Mesendoderm (in vitro differentiated cells): ENCODE data around the gene FZD2.
A peak's percentile ranks its signal among the peaks of the same experiment; 100 is the strongest.

Experiments used
- DNase-seq: peaks from one replicate; pipeline ENCODE4 v3.0.0; 2013
- H2AK5ac ChIP-seq: 2 replicates; pipeline ENCODE4 v1.6.1; 2013; ENCODE audit warnings: low read length, inconsistent platforms
- H2BK120ac ChIP-seq: 2 replicates; pipeline ENCODE4 v1.6.1; 2013; ENCODE audit warnings: low read depth, mild to moderate bottlenecking, low read length, moderate library complexity, mixed read lengths
- H2BK15ac ChIP-seq: replicated peaks from 2 replicates; pipeline ENCODE4 v1.6.1; 2013; ENCODE audit warnings: low read depth, mild to moderate bottlenecking, moderate library complexity
- H2BK5ac ChIP-seq: 2 replicates; pipeline ENCODE4 v1.6.1; 2013; ENCODE audit warnings: low read length, inconsistent platforms
- H3K18ac ChIP-seq: 2 replicates; pipeline ENCODE4 v1.6.1; 2013; ENCODE audit warnings: mild to moderate bottlenecking, low read length, mixed read lengths
- H3K23ac ChIP-seq: one replicate; pipeline ENCODE4 v1.6.1; 2013; ENCODE audit warnings: low read length
- H3K27ac ChIP-seq: 2 replicates; pipeline ENCODE4 v1.5.1; 2013; ENCODE audit warnings: low read depth, mild to moderate bottlenecking, inconsistent platforms, low read length, moderate library complexity
- H3K27me3 ChIP-seq: 2 replicates; pipeline ENCODE4 v1.6.1; 2013; ENCODE audit warnings: low read length, control low read depth, mild to moderate bottlenecking, inconsistent platforms; ENCODE audit not compliant: insufficient read depth, poor library complexity
- H3K36me3 ChIP-seq: 2 replicates; pipeline ENCODE4 v1.6.1; 2013; ENCODE audit warnings: low read length, inconsistent platforms; ENCODE audit not compliant: control insufficient read depth, insufficient read depth
- H3K4ac ChIP-seq: one replicate; pipeline ENCODE4 v1.6.1; 2013; ENCODE audit warnings: low read depth, mild to moderate bottlenecking, low read length, moderate library complexity
- H3K4me1 ChIP-seq: 2 replicates; pipeline ENCODE4 v1.6.1; 2013; ENCODE audit warnings: low read depth, low read length, inconsistent platforms; ENCODE audit not compliant: control insufficient read depth
- H3K4me2 ChIP-seq: 2 replicates; pipeline ENCODE4 v1.6.1; 2013; ENCODE audit warnings: low read length
- H3K4me3 ChIP-seq: 2 replicates; pipeline ENCODE4 v1.5.1; 2013; ENCODE audit warnings: mild to moderate bottlenecking, low read length
- H3K56ac ChIP-seq: one replicate; pipeline ENCODE4 v1.6.1; 2013; ENCODE audit warnings: low read length
- H3K79me1 ChIP-seq: 2 replicates; pipeline ENCODE4 v1.6.1; 2013; ENCODE audit warnings: low read length, inconsistent platforms
- H3K79me2 ChIP-seq: 2 replicates; pipeline ENCODE4 v1.6.1; 2013; ENCODE audit warnings: mild to moderate bottlenecking, low read length; ENCODE audit not compliant: control insufficient read depth, insufficient read depth
- H3K9ac ChIP-seq: 2 replicates; pipeline ENCODE4 v1.6.1; 2013; ENCODE audit warnings: low read length, inconsistent platforms
- H4K5ac ChIP-seq: one replicate; pipeline ENCODE4 v1.6.1; 2013; ENCODE audit warnings: low read length
- H4K8ac ChIP-seq: one replicate; pipeline ENCODE4 v1.6.1; 2013; ENCODE audit warnings: low read depth, mild to moderate bottlenecking, control low read depth, low read length, moderate library complexity
- whole genome bisulfite sequencing: extraction: QIAGEN DNeasy Blood & Tissue Kit; methylation state at CpG from one replicate; pipeline ENCODE4 v1.1.7; 2013; ENCODE audit warnings: low lambda C conversion rate, missing lambda C conversion rate; ENCODE audit not compliant: insufficient coverage; ENCODE audit errors: extremely low coverage; 5-methylcytosine and 5-hydroxymethylcytosine counted together

Gene FZD2

GRCh38 chr17:44527102-44527501, 30.2 kb upstream of the FZD2 start:
- no peak overlapping the region for H3K4me2 ChIP-seq

DNA sequence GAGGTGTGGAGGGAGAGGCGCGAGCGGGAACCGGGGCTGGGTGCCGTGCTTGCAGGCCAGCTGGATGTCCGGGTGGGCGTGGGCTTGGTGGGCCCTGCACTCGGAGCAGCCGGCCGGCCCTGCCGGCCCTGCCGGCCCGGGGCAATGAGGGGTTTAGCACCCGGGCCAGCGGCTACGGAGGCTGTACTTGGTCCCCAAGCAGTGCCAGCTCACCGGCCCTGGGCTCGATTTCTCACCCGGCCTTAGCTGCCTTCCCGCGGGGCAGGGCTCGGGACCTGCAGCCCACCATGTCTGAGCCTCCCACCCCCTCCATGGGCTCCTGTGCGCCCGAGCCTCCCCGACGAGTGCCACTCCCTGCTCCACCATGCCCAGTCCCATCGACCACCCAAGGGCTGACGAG, 29.3 kb upstream of the FZD2 start:
- H3K79me2 ChIP-seq = no peaks in the 10 kb centered on the region
- H2BK120ac ChIP-seq = no peak overlapping the region
- DNase-seq = no peak
- no peak overlapping the region for H3K4me2 ChIP-seq
- no peak overlapping the region for H2AK5ac ChIP-seq
- no peak overlapping the region for H3K27ac ChIP-seq
- no peak overlapping the region for H4K8ac ChIP-seq
- H3K4me3 ChIP-seq = no peak overlapping the region
- H3K4me1 ChIP-seq = no peaks in the 10 kb centered on the region
- H3K27me3 ChIP-seq = no peaks in the 10 kb centered on the region
- H3K56ac ChIP-seq = no peak overlapping the region
- H3K4ac ChIP-seq = no peak overlapping the region
- no peak overlapping the region for H3K9ac ChIP-seq
- H3K79me1 ChIP-seq = no peaks in the 10 kb centered on the region
- H2BK5ac ChIP-seq = no peak overlapping the region
- no peak overlapping the region for H3K23ac ChIP-seq
- H4K5ac ChIP-seq = no peak overlapping the region
- no peak overlapping the region for H3K18ac ChIP-seq
- no CpG with 5 or more reads among the region's 28 CpGs for WGBS
- no peaks in the 10 kb centered on the region for H3K36me3 ChIP-seq
- H2BK15ac ChIP-seq = no peak overlapping the region

More at GRCh38 chr17:44527102-44527501, 30.2 kb upstream of the FZD2 start:
- H3K56ac ChIP-seq = no peak overlapping the region
- H3K27ac ChIP-seq = no peak overlapping the region
- H3K4me1 ChIP-seq = no peaks in the 10 kb centered on the region
- H3K36me3 ChIP-seq = no peaks in the 10 kb centered on the region
- no peaks in the 10 kb centered on the region for H3K79me1 ChIP-seq
- H2BK5ac ChIP-seq = no peak overlapping the region
- no CpG with 5 or more reads among the region's 1 CpG for WGBS
- H2AK5ac ChIP-seq = no peak overlapping the region
- no peak overlapping the region for H2BK15ac ChIP-seq
- no peak overlapping the region for H3K18ac ChIP-seq
- no peak overlapping the region for H3K9ac ChIP-seq
- no peak overlapping the region for H2BK120ac ChIP-seq
- no peak overlapping the region for H4K8ac ChIP-seq
- no peak overlapping the region for H3K4me3 ChIP-seq
- no peak overlapping the region for H4K5ac ChIP-seq
- H3K4ac ChIP-seq = no peak overlapping the region
- H3K79me2 ChIP-seq = no peaks in the 10 kb centered on the region
- DNase-seq = no peak
- H3K27me3 ChIP-seq = no peaks in the 10 kb centered on the region
- H3K23ac ChIP-seq = no peak overlapping the region

GRCh38 chr17:44529864-44530263, 27.4 kb upstream of the FZD2 start:
- no peak overlapping the region for H2BK5ac ChIP-seq
- H3K4ac ChIP-seq = no peak overlapping the region
- peak; percentile 34 for DNase-seq
- no peak overlapping the region for H4K8ac ChIP-seq
- H3K9ac ChIP-seq = no peak overlapping the region
- no peak overlapping the region for H2BK120ac ChIP-seq
- no peaks in the 10 kb centered on the region for H3K36me3 ChIP-seq
- H3K79me1 ChIP-seq = no peaks in the 10 kb centered on the region
- H3K56ac ChIP-seq = no peak overlapping the region
- no peak overlapping the region for H2AK5ac ChIP-seq
- H3K27ac ChIP-seq = no peak overlapping the region
- H3K4me2 ChIP-seq = no peak overlapping the region
- no peak overlapping the region for H2BK15ac ChIP-seq
- H3K27me3 ChIP-seq = no peaks in the 10 kb centered on the region
- H4K5ac ChIP-seq = no peak overlapping the region
- WGBS = no CpG with 5 or more reads among the region's 3 CpGs
- no peak overlapping the region for H3K4me3 ChIP-seq
- H3K79me2 ChIP-seq = no peaks in the 10 kb centered on the region
- no peaks in the 10 kb centered on the region for H3K4me1 ChIP-seq
- no peak overlapping the region for H3K18ac ChIP-seq
- no peak overlapping the region for H3K23ac ChIP-seq

DNA sequence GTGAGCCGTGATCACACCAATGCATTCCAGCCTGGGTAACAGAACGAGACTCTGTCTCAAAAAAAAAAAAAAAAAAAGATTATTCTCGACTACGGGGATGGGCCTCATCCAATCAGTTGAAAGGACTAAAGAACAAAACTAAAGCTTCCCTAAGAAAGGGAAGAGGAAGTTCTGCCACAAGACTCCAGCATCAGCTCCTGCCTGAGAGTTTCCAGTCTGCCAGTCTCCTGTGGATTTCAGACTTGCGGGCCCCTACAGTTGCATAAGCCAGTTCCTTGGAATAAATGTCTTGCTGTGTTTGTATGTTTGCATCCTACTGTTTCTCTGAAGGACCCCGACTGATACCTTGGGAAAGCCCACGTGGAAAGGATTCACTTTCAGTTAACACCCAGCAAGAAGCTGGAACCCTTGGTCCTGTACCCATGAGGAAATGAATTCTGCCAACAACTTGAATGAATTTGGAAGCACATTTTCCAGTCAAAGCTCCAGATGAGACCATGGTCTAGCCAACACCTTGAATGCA, 26.3 kb upstream of the FZD2 start:
- no peak overlapping the region for H3K27ac ChIP-seq
- no peak overlapping the region for H3K9ac ChIP-seq
- H3K23ac ChIP-seq = no peak overlapping the region
- H2AK5ac ChIP-seq = no peak overlapping the region
- no peak overlapping the region for H3K56ac ChIP-seq
- H3K27me3 ChIP-seq = no peaks in the 10 kb centered on the region
- no peak overlapping the region for H2BK15ac ChIP-seq
- H2BK5ac ChIP-seq = no peak overlapping the region
- H3K79me1 ChIP-seq = no peaks in the 10 kb centered on the region
- no peak overlapping the region for H4K5ac ChIP-seq
- H3K4me1 ChIP-seq = no peaks in the 10 kb centered on the region
- H3K18ac ChIP-seq = no peak overlapping the region
- no peak overlapping the region for H3K4me3 ChIP-seq
- no peak overlapping the region for H4K8ac ChIP-seq
- H3K36me3 ChIP-seq = no peaks in the 10 kb centered on the region
- no peaks in the 10 kb centered on the region for H3K79me2 ChIP-seq
- no CpG with 5 or more reads among the region's 7 CpGs for WGBS
- no peak overlapping the region for H2BK120ac ChIP-seq
- no peak overlapping the region for H3K4me2 ChIP-seq
- no peak for DNase-seq
- no peak overlapping the region for H3K4ac ChIP-seq

- Histone ChIP-seq H3K79me1 (no peaks in the 10 kb centered on the region), H3K4ac (no peak overlapping the region), H3K9ac (peak overlapping the region; percentile 11), H2AK5ac (no peak overlapping the region), H2BK120ac (no peak overlapping the region), H3K4me3 (no peak overlapping the region), H3K36me3 (no peaks in the 10 kb centered on the region), H2BK15ac (no peak overlapping the region), H3K27ac (no peak overlapping the region), H3K79me2 (no peaks in the 10 kb centered on the region), H2BK5ac (no peak overlapping the region), H3K27me3 (no peaks in the 10 kb centered on the region), H4K5ac (no peak overlapping the region), H3K4me2 (no peak overlapping the region), H4K8ac (no peak overlapping the region), H3K56ac (peak overlapping the region; percentile 36), H3K4me1 (peaks cover 8% of the 10 kb centered on the region), H3K18ac (no peak overlapping the region), H3K23ac (no peak overlapping the region)
- DNase-seq = peak; percentile 94
- no CpG with 5 or more reads among the region's 21 CpGs for WGBS
Measured at GRCh38 chr17:44533533-44534246, 23.6 kb upstream of the FZD2 start.
